ENCODE measurements around the gene PHETA1.

DNA sequence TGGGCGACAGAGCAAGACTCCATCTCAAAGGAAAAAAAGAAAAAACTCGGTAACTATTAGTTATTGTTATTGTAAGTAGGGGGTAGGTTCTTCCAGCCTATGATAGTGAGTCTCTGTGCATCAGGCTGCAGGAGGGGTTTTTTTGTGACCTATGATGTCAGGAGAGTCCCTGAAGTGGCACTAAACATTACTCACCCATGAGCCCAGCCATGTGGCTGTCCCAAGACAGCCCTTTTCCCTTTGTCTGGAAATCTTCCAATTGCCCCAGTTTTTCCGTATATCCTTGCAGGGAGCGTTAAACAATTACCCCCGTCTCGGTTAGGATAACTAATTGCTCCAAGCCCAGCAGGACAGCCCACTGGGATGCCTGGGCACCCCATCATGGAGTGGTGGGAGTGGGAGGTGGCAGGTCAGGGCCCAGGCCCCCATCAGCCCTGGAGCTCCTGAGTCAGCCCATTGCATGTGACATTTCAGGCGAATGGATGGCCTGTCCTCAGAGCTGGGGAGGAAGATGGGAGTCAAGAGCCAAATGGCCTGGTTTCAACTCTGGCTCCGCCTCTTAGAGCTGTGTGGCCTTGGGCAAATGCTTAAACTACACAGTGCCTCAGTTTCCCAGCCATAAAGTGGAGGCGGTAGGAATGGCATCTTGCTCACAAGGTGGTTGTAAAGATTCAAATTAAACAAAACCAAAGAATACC is 16.4 kb downstream of the PHETA1 start:
- TF ChIP-seq, protein P1, sequence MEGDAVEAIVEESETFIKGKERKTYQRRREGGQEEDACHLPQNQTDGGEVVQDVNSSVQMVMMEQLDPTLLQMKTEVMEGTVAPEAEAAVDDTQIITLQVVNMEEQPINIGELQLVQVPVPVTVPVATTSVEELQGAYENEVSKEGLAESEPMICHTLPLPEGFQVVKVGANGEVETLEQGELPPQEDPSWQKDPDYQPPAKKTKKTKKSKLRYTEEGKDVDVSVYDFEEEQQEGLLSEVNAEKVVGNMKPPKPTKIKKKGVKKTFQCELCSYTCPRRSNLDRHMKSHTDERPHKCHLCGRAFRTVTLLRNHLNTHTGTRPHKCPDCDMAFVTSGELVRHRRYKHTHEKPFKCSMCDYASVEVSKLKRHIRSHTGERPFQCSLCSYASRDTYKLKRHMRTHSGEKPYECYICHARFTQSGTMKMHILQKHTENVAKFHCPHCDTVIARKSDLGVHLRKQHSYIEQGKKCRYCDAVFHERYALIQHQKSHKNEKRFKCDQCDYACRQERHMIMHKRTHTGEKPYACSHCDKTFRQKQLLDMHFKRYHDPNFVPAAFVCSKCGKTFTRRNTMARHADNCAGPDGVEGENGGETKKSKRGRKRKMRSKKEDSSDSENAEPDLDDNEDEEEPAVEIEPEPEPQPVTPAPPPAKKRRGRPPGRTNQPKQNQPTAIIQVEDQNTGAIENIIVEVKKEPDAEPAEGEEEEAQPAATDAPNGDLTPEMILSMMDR (IDR thresholded peaks at IDR 0.05; ENCODE audit: low read depth, low read length, poor library complexity, severe bottlenecking), result no peak
- TF ChIP-seq EZH2phosphoT487 (IDR thresholded peaks at IDR 0.05; ENCODE audit: borderline replicate concordance, low read length), result no peak
